T-helper 17 cell (primary cell): ENCODE data around the gene ZNF500. TPM values are rescaled to one million over a fixed set of nuclear protein-coding genes. Genes with fewer than 3 reads are reported as not detected.

Experiments used
- ATAC-seq: fragments of 150-1000 bp; cut with Tn5 transposase; 2 replicates; pipeline ENCODE4 v1.10.0; 2021; ENCODE audit warnings: mild to moderate bottlenecking, moderate library complexity
- DNase-seq, 3 donors: peaks; one replicate each; pipeline versions ENCODE4 v3.0.0 to v3.0.0-alpha.2; 2020 to 2021
- H3K9me3 ChIP-seq: one replicate; pipeline ENCODE4 v1.7.0; 2013; ENCODE audit warnings: low read length, mild to moderate bottlenecking; ENCODE audit not compliant: control insufficient read depth, poor library complexity, severe bottlenecking
- H3K27ac Mint-ChIP-seq: one replicate; pipeline ENCODE4 v1.8.0; 2022; ENCODE audit warnings: mild to moderate bottlenecking, moderate library complexity, mixed read lengths
- H3K27me3 Mint-ChIP-seq: one replicate; pipeline ENCODE4 v1.8.0; 2022; ENCODE audit warnings: mixed read lengths
- H3K36me3 Mint-ChIP-seq: one replicate; pipeline ENCODE4 v1.8.0; 2022; ENCODE audit warnings: low read depth, mixed read lengths
- H3K4me1 Mint-ChIP-seq: one replicate; pipeline ENCODE4 v1.8.0; 2022; ENCODE audit warnings: mild to moderate bottlenecking, mixed read lengths
- H3K4me3 Mint-ChIP-seq: one replicate; pipeline ENCODE4 v1.8.0; 2022; ENCODE audit warnings: mild to moderate bottlenecking, moderate library complexity, mixed read lengths
- total RNA-seq, 4 donors: library from RNA in 2 of 4; stranded (reverse) in 2 of 4; gene quantifications; one replicate each; pipeline ENCODE4 v1.2.3 and lab custom pipeline; 2022 to 2026

The ZNF500 gene
- total RNA-seq, 2 donors from 2014 or later: 10.1 to 15.8 TPM

DNA sequence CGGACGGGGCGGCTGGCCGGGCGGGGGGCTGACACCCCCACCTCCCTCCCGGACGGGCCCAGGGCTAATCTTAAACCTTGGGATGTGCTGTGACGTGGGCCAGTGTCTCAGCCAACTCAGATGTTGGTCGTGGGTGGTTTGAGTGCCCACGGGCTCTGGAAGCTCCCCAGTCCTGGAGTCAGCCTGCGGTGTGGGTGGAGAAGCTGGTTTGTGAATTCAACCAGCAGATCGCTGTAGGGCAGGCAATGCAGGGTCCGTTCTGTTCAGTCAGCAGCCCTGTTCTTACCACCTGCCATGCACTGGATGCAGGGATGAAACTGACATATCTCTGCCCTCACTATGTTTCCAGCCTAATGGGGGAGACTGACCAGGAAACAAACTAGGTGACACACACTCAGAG is 8.0 kb upstream of the ZNF500 start:
- ATAC-seq (no peak), DNase-seq (no peak)
- Mint-ChIP-seq H3K36me3 (no peaks in the 10 kb centered on the region), H3K27me3 (no peaks in the 10 kb centered on the region), H3K27ac (no peak overlapping the region), H3K4me1 (no peaks in the 10 kb centered on the region), H3K4me3 (no peak overlapping the region)
- no peaks in the 10 kb centered on the region for H3K9me3 ChIP-seq

DNA sequence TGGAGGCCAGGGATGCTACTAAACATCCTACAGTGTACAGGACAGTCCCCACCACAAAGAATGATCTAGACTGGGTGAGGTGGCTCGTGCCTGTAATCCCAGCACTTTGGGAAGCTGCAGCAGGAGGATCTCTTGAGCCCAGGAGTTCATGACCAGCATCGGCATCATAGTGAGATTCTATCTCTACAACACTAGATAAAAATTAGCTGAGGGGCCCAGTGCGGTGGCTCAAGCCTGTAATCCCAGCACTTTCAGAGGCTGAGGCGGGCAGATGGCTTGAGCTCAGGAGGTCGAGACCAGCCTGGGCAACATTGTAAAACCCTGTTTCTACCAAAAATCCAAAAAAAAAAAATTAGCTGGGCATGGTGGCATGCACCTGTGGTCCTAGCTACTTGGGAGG is 5.4 kb upstream of the ZNF500 start:
- H3K4me1 Mint-ChIP-seq: peaks cover 16% of the 10 kb centered on the region
- H3K27me3 Mint-ChIP-seq: no peaks in the 10 kb centered on the region
- H3K36me3 Mint-ChIP-seq: no peaks in the 10 kb centered on the region
- ATAC-seq (no peak), DNase-seq (no peak)
- no peak overlapping the region for H3K4me3 Mint-ChIP-seq
- H3K27ac Mint-ChIP-seq: no peak overlapping the region
- no peaks in the 10 kb centered on the region for H3K9me3 ChIP-seq

DNA sequence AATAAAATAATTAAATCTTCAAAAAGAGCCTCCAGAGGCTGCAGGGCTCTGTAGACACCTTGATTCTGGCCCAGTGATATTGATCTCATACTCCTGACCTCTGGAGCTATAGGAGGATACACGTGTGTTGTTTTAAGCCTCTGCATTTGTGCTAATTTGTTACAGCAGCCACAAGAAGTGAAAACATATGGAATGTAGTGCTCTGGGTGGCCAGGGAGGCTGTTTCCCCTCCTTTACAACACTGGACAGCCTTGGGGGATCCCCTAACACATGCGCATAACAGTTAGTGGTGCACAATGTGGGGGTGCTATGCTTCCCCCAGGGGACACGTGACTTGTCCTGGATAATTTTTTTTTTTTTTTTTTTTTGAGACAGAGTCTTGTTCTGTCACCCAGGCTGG is 4.7 kb upstream of the ZNF500 start:
- ATAC-seq: no peak
- Mint-ChIP-seq H3K4me1 (peaks cover 19% of the 10 kb centered on the region), H3K4me3 (no peak overlapping the region), H3K27ac (no peak overlapping the region), H3K27me3 (no peaks in the 10 kb centered on the region), H3K36me3 (no peaks in the 10 kb centered on the region)
- no peak for DNase-seq
- no peaks in the 10 kb centered on the region for H3K9me3 ChIP-seq

DNA sequence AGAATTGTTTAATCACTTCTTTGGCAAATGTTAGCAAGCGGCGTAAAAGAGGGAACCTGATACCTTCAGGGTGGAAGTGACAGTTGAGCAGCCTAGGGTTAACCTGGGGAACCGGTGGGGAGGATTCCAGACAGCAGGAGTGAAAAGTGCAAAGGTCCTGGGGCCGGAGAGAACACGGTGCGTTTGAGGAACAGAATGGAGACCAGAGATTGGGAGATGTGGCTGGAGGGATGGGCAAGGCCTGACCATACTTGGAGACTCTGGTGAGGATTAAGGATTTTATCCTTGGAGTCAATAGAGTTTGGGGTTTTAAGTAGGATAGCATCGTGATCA is 2.3 kb upstream of the ZNF500 start:
- no peaks in the 10 kb centered on the region for H3K36me3 Mint-ChIP-seq
- ATAC-seq: no peak
- peak overlapping the region; percentile 91 for H3K4me3 Mint-ChIP-seq
- H3K4me1 Mint-ChIP-seq: peaks cover 26% of the 10 kb centered on the region
- no peaks in the 10 kb centered on the region for H3K27me3 Mint-ChIP-seq
- DNase-seq: no peak
- no peaks in the 10 kb centered on the region for H3K9me3 ChIP-seq
- no peak overlapping the region for H3K27ac Mint-ChIP-seq

DNA sequence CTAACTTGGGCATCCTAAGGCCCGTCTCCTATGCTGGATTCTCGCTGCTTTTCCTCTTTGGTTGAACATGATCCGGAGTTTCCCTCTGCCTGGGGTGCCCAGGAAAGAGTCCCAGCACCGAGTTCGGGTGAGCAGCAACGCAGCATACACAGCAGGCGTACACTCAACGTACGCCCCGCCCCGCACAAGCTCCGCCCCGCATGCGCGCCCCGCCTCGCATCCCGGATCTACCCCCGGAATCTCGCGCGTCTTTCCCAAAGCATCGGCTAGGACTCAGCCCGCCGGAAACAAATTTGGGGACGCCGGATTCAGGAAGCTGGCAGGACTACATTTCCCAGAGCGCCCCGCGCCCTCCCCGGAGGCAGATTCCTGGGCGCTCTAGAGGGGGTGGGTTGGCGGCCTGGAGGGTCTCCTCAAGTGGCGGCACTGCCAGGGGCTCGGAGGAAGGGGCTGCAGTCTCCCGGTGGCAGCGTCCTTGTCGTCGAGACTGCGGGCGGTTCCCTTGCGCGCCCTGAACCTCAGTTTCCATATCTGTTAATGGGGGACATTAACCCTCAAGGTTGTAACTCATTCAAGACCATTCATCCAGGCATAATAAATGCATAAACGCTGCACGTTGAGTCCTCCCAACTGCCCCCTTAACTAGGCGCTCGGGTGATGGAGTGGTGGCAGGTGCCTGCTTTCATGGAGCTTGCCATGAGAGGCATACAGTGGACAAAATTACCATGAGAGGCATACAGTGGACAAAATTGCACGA is 1.8 kb upstream of the ZNF500 start:
- H3K9me3 ChIP-seq: no peaks in the 10 kb centered on the region
- H3K27me3 Mint-ChIP-seq: no peaks in the 10 kb centered on the region
- no peaks in the 10 kb centered on the region for H3K36me3 Mint-ChIP-seq
- peak overlapping the region; percentile 91 for H3K4me3 Mint-ChIP-seq
- DNase-seq (peak; percentile 55 to 74 (median 74)), ATAC-seq (peak; percentile 64)
- peaks cover 26% of the 10 kb centered on the region for H3K4me1 Mint-ChIP-seq
- peak overlapping the region; percentile 80 for H3K27ac Mint-ChIP-seq

DNA sequence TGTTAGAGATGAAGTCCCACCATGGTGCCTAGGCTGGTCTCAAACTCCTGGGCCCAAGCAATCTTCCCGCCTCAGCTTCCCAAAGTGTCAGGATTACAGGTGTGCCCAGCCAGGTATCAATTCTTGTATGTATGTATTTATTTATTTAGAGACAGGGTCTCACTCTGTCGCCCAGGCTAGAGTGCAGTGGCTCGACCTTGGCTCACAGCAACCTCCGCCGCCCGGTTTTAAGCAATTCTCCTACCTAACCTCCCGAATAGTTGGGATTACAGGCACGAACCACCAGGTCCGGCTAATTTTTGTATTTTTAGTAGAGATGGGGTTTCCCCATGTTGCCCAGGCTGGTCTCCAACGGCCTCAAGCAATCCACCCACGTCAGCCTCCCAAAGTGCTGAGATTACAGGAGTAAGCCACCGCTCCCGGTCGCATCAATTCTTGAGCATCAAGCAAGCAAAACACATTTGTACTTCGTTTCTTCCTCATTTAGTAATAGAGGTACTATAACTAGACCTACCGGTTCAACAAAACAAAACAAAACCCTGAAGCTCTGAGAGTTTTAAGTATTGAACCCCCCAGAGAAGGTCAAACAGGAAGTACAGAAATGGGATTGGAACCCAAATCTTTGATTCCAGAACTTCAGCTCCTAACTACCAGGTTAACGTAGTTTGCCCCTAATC is 1.0 kb upstream of the ZNF500 start:
- Mint-ChIP-seq H3K27me3 (no peaks in the 10 kb centered on the region), H3K36me3 (no peaks in the 10 kb centered on the region), H3K27ac (peak overlapping the region; percentile 80), H3K4me3 (peak overlapping the region; percentile 91), H3K4me1 (peaks cover 26% of the 10 kb centered on the region)
- ATAC-seq: no peak
- no peaks in the 10 kb centered on the region for H3K9me3 ChIP-seq
- no peak for DNase-seq

DNA sequence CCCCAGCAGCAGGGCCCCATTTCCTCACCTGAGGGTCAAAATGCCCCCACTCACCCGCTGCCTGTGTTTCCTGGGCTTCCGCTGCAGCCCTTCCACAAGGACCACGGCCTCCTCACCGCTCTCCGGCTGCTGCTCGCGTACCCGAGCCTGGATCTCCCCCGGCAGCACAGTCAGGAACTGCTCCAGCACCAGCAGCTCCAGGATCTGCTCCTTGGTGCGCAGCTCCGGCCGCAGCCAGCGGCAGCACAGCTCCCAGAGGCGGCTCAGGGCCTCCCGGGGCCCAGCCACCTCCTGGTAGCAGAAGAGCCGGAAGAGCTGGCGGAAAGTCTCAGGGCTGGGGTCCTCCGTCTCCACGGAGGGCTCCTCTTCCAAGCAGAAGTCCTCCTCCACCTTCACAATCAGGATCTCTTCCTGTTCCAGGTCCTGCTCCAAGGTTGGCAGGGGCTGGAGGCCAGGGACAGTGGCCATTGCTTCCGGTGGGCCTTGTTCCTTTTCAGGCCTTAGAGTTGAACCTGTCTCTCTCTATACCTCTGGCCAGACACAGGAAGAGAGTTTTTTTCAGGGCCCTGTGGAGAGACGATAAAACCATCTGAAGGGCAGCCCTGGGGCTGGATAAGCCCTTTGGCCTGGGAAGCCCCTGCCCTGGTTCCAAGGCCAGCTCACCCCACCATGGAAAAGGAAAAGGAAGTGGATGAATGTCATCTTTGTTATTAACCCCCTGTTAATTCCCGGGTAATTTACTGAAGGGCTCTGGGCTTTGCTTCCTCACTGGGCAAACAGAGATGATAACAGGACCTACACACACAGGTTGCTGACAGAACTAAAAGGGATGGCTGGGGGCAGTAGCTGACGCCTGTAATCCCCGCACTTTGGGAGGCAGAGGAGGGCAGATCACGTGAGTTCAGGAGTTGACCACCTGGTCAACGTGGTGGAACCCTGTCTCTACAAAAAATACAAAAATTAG is 1.2 kb downstream of the ZNF500 start:
- no peaks in the 10 kb centered on the region for H3K9me3 ChIP-seq
- Mint-ChIP-seq H3K4me1 (peaks cover 28% of the 10 kb centered on the region), H3K36me3 (no peaks in the 10 kb centered on the region), H3K27me3 (no peaks in the 10 kb centered on the region), H3K27ac (peak overlapping the region; percentile 80), H3K4me3 (peak overlapping the region; percentile 85)
- ATAC-seq (no peak), DNase-seq (no peak)

DNA sequence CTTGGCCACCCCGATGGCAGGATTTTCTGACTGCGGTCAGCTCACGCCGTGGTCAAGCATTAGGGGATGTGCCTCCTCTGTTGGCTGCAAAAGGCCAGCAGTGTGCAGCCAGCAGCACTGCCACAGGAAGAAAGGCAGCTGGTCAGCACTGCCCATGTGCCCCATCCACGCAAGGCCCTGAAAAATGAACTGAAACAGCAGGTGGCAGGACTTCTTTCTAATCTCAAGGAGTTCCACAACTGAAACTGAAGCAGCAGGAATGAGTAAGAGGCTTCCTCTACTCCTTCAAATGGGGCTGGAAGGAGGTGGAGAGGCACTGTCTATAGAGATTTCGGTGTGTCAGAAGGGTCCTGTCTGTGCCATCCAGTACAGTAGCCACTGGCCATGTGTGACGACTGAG is 3.2 kb downstream of the ZNF500 start:
- no peak for ATAC-seq
- H3K27ac Mint-ChIP-seq: no peak overlapping the region
- H3K4me1 Mint-ChIP-seq: peaks cover 22% of the 10 kb centered on the region
- H3K9me3 ChIP-seq: no peaks in the 10 kb centered on the region
- no peaks in the 10 kb centered on the region for H3K27me3 Mint-ChIP-seq
- H3K36me3 Mint-ChIP-seq: peaks cover 3% of the 10 kb centered on the region
- peak overlapping the region; percentile 9 for H3K4me3 Mint-ChIP-seq
- no peak for DNase-seq

DNA sequence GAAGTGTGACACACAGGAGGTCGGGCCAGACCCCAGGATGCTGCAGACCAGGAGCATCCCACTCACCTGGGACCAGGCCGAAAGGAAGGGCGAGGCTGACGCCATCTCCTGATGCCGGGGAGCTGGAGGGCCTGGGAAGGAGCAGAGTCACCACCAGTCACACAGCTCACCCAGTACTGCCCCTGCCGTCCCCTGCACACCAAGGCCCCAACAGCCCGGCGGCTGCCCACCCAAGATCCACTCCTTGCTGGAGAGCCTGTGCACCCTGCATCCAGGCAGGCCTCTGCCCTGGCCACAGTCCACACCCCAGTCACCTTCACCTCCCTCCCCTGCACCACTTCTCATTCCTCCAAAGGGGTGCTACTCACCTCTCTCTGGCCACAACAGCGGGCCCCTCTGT is 4.8 kb downstream of the ZNF500 start:
- ATAC-seq (no peak), DNase-seq (no peak)
- Mint-ChIP-seq H3K27me3 (no peaks in the 10 kb centered on the region), H3K27ac (peak overlapping the region; percentile 34), H3K4me1 (peaks cover 11% of the 10 kb centered on the region), H3K36me3 (peaks cover 8% of the 10 kb centered on the region), H3K4me3 (no peak overlapping the region)
- no peaks in the 10 kb centered on the region for H3K9me3 ChIP-seq

DNA sequence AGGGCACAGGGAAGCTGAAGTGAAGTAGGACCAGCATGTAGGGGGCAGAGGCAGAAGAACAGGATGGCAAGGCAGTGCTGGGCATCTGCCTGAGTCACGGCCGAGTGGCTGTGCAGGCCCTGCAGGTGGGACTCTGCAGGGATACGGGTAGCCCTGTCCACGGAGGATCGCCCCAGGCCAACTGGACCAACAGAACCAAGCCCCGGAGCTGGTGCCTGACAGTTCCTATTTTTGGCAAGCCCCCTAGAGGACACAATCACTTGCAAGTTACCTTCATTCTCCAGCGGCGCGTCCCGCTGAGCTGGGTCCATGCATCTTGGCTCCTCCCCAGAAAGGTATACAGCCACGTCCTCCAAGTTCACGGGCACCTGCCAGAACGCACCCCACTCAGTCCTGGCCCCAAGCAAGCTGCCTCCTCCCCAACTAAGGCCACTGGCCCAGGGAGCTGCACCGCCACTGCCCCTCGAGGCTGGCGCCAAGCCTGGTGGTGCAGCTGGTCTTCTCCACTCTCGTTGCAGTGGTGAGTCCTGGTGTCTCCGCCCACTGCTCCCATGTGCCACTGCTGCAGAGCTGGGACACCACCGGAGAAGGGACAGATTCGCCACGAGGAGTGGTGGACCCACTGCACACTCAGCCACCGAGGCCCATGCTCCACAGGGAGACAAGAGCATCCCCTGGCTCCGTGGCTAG is 6.6 kb downstream of the ZNF500 start:
- Mint-ChIP-seq H3K4me3 (no peak overlapping the region), H3K27me3 (no peaks in the 10 kb centered on the region), H3K27ac (no peak overlapping the region), H3K4me1 (peaks cover 3% of the 10 kb centered on the region), H3K36me3 (peaks cover 12% of the 10 kb centered on the region)
- no peak for DNase-seq
- ATAC-seq: no peak
- H3K9me3 ChIP-seq: no peaks in the 10 kb centered on the region

DNA sequence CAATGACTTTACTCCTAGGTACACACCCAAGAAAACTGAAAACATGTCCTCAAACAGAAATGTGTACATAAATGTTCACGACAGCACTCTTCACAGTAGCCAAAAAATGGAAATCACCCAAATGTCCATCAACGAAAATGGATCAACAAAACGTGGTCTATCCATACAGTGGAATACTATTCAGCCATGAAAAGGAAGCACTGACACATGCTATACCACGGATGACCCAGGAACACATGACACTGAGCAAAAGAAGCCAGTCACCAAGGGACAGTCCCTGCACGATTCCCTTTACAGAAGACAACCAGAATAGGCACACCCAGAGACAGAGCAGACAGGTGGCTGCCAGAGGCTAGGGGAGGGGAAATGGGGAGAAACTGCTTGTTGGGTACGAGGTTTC is 11.3 kb downstream of the ZNF500 start:
- no peaks in the 10 kb centered on the region for H3K27me3 Mint-ChIP-seq
- H3K4me3 Mint-ChIP-seq: no peak overlapping the region
- H3K36me3 Mint-ChIP-seq: peaks cover 13% of the 10 kb centered on the region
- no peak for DNase-seq
- no peak for ATAC-seq
- no peaks in the 10 kb centered on the region for H3K4me1 Mint-ChIP-seq
- no peaks in the 10 kb centered on the region for H3K9me3 ChIP-seq
- H3K27ac Mint-ChIP-seq: no peak overlapping the region

DNA sequence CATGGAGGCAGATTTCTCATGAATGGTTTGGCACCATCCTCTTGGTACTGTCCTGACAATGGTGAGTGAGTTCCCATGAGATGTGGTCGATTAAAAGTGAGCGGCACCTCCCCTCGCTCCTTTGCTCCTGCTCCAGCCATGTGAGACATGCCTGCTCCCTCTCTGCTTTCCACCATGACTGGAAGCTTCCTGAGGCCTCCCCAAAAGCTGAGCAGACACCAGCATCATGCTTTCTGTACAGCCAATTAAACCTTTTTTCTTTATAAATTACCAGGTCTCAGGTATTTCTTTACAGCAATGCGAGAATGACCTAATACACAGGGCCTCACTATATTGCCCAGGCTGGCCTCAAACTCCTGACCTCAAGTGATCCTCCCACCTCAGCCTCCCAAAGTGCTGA is 12.1 kb downstream of the ZNF500 start:
- H3K4me3 Mint-ChIP-seq: no peak overlapping the region
- peaks cover 10% of the 10 kb centered on the region for H3K36me3 Mint-ChIP-seq
- DNase-seq: no peak
- H3K27ac Mint-ChIP-seq: no peak overlapping the region
- no peaks in the 10 kb centered on the region for H3K4me1 Mint-ChIP-seq
- ATAC-seq: no peak
- no peaks in the 10 kb centered on the region for H3K9me3 ChIP-seq
- H3K27me3 Mint-ChIP-seq: no peaks in the 10 kb centered on the region

DNA sequence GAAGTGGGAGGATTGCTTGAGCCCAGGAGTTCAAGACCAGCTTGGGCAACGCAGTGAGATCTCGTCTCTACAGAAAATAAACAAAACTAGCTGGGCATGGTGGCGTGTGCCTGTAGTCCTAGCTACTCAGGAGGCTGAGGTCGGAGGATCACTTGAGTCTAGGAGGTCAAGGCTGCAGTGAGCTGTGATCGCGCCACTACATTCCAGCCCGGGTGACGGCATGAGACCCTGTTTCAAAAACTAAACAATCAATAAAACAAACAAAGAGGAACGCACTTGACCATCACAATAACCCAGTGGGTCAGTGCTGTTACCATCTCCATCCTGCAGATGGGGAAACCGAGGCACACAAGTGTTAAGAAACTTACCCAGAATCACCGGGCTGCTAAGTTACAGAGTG is 13.7 kb downstream of the ZNF500 start:
- Mint-ChIP-seq H3K4me3 (no peak overlapping the region), H3K36me3 (peaks cover 4% of the 10 kb centered on the region), H3K4me1 (no peaks in the 10 kb centered on the region), H3K27me3 (no peaks in the 10 kb centered on the region), H3K27ac (no peak overlapping the region)
- DNase-seq (no peak), ATAC-seq (no peak)
- H3K9me3 ChIP-seq: no peaks in the 10 kb centered on the region
